Gastroesophageal sphincter (tissue), 3 donors: Measurements from ENCODE around the gene PDE6C.

Experiments used
- EP300 ChIP-seq: sonication (generic); formaldehyde crosslinking; IDR thresholded peaks from one replicate; pipeline ENCODE4 v1.6.1; 2017; ENCODE audit warnings: antibody characterized with exemption, mild to moderate bottlenecking
- POLR2A ChIP-seq, 2 donors: fragments of 450-650 bp; IDR thresholded peaks; one replicate each; pipeline ENCODE4 v1.6.1; 2017; ENCODE audit warnings: antibody characterized with exemption in 2 of 2, mild to moderate bottlenecking in 2 of 2, moderate library complexity in 1 of 2
- TF ChIP-seq, protein P1 (sequence below), 4 experiments: fragments of 200-600 bp in 2 of 4; fragments of 450-650 bp in 2 of 4; sonication (generic) in 1 of 4; IDR thresholded peaks; one replicate each; pipeline ENCODE4 v1.5.1; 2017 to 2019; ENCODE audit warnings: antibody characterized with exemption in 4 of 4, mild to moderate bottlenecking in 2 of 4, moderate library complexity in 2 of 4

DNA sequence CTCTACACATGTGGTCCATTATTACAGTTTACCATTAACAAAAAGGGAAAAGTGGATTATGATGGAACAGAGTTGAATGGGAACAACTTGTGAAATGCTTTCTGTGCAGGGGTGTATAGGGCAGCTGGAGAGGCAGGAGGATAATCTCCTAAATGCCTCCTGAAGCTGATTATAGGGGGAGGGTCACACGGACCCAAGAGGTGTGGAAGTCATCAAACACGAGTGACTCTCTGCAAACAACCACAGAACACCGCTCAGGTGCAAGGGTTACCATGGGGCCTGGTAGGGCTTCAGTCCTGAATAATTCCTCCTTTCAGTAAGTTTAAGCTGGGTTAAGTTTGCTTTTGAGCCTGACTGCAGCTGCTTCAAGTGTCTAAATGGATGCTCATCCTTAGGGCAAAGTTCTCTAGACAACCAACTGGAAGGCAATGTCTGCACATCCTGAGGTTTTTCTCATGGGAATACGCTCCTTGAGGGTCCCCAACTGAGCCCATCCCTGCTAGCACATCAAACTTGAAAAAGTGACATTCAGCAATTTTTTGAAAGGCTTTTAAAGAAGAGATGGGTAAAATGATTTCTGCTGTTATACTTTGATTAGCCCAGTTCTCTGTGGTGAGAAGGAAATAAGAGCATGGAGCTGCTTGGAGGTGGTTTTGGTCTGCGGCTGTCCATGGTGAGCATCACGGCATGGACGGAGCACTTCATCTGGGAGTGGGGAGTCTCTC, 1.9 kb downstream of the PDE6C start:
- TF ChIP-seq EP300 (no peak), POLR2A (IDR thresholded peaks at IDR 0.05) (no peak)
- TF ChIP-seq, protein P1, sequence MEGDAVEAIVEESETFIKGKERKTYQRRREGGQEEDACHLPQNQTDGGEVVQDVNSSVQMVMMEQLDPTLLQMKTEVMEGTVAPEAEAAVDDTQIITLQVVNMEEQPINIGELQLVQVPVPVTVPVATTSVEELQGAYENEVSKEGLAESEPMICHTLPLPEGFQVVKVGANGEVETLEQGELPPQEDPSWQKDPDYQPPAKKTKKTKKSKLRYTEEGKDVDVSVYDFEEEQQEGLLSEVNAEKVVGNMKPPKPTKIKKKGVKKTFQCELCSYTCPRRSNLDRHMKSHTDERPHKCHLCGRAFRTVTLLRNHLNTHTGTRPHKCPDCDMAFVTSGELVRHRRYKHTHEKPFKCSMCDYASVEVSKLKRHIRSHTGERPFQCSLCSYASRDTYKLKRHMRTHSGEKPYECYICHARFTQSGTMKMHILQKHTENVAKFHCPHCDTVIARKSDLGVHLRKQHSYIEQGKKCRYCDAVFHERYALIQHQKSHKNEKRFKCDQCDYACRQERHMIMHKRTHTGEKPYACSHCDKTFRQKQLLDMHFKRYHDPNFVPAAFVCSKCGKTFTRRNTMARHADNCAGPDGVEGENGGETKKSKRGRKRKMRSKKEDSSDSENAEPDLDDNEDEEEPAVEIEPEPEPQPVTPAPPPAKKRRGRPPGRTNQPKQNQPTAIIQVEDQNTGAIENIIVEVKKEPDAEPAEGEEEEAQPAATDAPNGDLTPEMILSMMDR (IDR thresholded peaks at IDR 0.05), result no peak
